ENCODE data around the gene PPP6C.
"Not testable (repeated sequence)": the region's sequence is repeated elsewhere in the genome, so short reads cannot be mapped to it uniquely, and the experiment has no call there.

PPP6C gene

GRCh38 chr9:125189361-125190289 is at the start of gene PPP6C:
Gene PPP6C, minus strand, starts transcription at chr9:125189803. Its CDS starts 85 bp downstream, at chr9:125189718.
- DNase-seq: peak; percentile 92
- peak within 1 kb of the TSS; percentile 84 for H3K27ac ChIP-seq
- H3K27me3 ChIP-seq (replicated peaks): no peaks in the 10 kb centered on the region
- H3K36me3 ChIP-seq (replicated peaks): no peaks in the 10 kb centered on the region
- TF ChIP-seq CTCF (IDR thresholded peaks at IDR 0.05; ENCODE audit: low read depth, low read length, missing control alignments): peak; percentile 80
- in situ Hi-C loops (cut with HindIII; ENCODE audit: low pct_ligation_motif_present, low sequenced_read_pairs): no loop called here
- peak within 1 kb of the TSS; percentile 99 for H3K4me3 ChIP-seq (ENCODE audit: low read depth, low read length)

- no peak for TF ChIP-seq CTCF (IDR thresholded peaks at IDR 0.05; ENCODE audit: low read depth, low read length, missing control alignments)
- peak overlapping the region; percentile 99 for H3K4me3 ChIP-seq (ENCODE audit: low read depth, low read length)
- H3K27me3 ChIP-seq (replicated peaks): no peaks in the 10 kb centered on the region
- no peak overlapping the region for H3K27ac ChIP-seq
- H3K36me3 ChIP-seq (replicated peaks): peaks cover 64% of the 10 kb centered on the region
- no peak for DNase-seq
- in situ Hi-C loops (cut with HindIII; ENCODE audit: low pct_ligation_motif_present, low sequenced_read_pairs): no loop called here
These were observed 49.4 kb upstream of the PPP6C start for GRCh38 chr9:125238915-125239446.

DNA sequence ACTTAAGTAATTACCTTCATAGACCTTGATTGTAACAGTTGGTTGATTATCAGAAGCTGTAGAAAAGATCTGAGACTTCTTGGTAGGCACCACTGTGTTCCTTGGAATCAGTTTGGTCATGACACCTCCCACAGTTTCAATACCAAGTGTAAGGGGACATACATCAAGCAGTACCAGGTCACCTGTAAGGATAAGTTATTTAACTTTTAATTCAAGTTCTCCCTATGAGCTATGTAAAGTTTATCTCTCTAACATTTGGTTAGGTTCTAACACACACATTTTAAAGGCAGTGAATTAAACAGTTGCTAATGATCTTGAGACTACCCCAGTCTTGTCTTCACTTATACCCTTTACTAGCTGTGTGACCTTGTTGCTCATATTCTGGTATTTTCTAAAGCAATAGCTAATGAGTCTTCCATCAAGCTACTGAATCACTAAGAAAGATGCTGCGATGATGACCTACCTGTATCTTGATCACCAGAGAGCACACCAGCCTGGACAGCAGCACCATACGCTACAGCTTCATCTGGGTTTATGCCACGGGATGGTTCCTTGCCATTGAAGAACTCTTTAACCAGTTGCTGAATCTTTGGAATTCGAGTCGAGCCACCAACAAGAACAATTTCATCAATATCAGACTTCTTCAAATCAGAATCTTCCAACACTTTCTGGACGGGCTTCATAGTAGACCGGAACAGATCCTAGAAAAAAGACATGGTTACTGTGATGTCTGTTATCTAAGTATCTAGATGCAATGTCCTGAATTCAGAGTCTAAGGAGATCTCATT is 48.7 kb upstream of the PPP6C start:
- Histone ChIP-seq H3K27me3 (replicated peaks) (no peaks in the 10 kb centered on the region), H3K4me3 (ENCODE audit: low read depth, low read length) (peak overlapping the region; percentile 99), H3K36me3 (replicated peaks) (peaks cover 64% of the 10 kb centered on the region), H3K27ac (no peak overlapping the region)
- no peak for DNase-seq
- in situ Hi-C loops (cut with HindIII; ENCODE audit: low pct_ligation_motif_present, low sequenced_read_pairs): no loop called here
- TF ChIP-seq CTCF (IDR thresholded peaks at IDR 0.05; ENCODE audit: low read depth, low read length, missing control alignments): no peak

DNA sequence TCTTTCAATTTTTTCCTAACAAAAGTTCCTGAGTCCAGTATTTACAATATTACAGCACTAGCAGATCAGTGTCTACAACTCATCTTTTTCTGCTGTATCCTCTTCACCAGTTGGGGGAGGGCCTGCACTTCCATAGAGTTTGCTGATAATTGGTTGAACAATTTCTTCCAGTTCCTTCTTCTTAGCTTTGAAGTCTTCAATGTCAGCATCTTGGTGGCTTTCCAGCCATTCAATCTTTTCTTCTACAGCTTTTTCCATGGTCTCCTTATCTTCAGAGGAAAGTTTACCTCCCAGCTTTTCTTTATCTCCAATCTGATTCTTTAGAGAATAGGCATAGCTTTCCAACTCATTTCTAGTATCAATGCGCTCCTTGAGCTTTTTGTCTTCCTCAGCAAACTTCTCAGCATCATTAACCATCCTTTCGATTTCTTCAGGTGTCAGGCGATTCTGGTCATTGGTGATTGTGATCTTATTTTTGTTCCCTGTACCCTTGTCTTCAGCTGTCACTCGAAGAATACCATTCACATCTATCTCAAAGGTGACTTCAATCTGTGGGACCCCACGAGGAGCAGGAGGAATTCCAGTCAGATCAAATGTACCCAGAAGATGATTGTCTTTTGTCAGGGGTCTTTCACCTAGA is 47.0 kb upstream of the PPP6C start:
- H3K27me3 ChIP-seq (replicated peaks); DNase-seq; in situ Hi-C loops (cut with HindIII; ENCODE audit: low pct_ligation_motif_present, low sequenced_read_pairs); H3K27ac ChIP-seq: not testable (repeated sequence)
- Histone ChIP-seq H3K4me3 (ENCODE audit: low read depth, low read length) (peak overlapping the region; percentile 12), H3K36me3 (replicated peaks) (peaks cover 73% of the 10 kb centered on the region)

DNA sequence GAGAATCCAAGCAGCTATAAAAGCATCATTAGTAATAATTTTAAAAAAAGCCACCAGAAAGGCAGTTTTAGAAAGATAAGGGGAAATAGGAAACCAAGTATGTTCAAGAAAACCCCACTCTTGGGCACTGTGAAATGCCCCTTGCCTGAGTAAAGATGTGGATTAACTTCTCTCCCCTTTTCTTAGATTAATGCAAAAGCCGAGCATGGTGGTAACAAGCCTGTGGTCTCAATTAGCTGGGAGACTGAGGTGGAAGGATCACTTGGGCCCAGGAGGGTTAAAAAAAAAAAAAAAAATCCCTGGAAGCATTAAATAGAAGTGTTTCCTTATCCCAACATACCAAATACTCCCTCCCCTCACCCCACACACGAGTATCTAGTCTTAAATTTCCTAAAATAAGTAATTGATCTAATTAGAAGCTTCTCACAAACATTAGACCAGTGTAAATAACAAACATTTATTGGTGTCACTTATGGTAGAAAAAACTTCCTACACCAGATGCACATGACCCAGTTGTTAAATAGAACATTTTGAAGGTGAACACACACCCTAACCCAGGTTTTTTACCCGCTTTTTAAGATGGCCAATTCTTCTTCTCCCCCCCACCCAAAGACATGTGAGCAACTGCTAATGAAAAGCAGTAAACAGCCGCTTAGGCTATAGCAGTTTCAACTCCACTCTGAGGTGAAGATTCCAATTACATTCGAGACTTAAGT is 46.4 kb upstream of the PPP6C start:
- H3K36me3 ChIP-seq (replicated peaks): peaks cover 77% of the 10 kb centered on the region

GRCh38 chr9:125234099-125234498 is 44.5 kb upstream of the PPP6C start:
- peak overlapping the region; percentile 87 for H3K27ac ChIP-seq
- DNase-seq; in situ Hi-C loops (cut with HindIII; ENCODE audit: low pct_ligation_motif_present, low sequenced_read_pairs); H3K4me3 ChIP-seq (ENCODE audit: low read depth, low read length); H3K27me3 ChIP-seq (replicated peaks): not testable (repeated sequence)
- peaks cover 62% of the 10 kb centered on the region for H3K36me3 ChIP-seq (replicated peaks)

More for the DNA sequence above, 46.4 kb upstream of the PPP6C start:
- no peak for DNase-seq
- Histone ChIP-seq H3K27ac (no peak overlapping the region), H3K4me3 (ENCODE audit: low read depth, low read length) (peak overlapping the region; percentile 9), H3K27me3 (replicated peaks) (no peaks in the 10 kb centered on the region)
- no peak for TF ChIP-seq CTCF (IDR thresholded peaks at IDR 0.05; ENCODE audit: low read depth, low read length, missing control alignments)
- in situ Hi-C loops (cut with HindIII; ENCODE audit: low pct_ligation_motif_present, low sequenced_read_pairs): no loop called here
